ENCODE data around the gene CDON.
"Not testable (repeated sequence)": the region's sequence is repeated elsewhere in the genome, so short reads cannot be mapped to it uniquely, and the experiment has no call there.

CDON gene

DNA sequence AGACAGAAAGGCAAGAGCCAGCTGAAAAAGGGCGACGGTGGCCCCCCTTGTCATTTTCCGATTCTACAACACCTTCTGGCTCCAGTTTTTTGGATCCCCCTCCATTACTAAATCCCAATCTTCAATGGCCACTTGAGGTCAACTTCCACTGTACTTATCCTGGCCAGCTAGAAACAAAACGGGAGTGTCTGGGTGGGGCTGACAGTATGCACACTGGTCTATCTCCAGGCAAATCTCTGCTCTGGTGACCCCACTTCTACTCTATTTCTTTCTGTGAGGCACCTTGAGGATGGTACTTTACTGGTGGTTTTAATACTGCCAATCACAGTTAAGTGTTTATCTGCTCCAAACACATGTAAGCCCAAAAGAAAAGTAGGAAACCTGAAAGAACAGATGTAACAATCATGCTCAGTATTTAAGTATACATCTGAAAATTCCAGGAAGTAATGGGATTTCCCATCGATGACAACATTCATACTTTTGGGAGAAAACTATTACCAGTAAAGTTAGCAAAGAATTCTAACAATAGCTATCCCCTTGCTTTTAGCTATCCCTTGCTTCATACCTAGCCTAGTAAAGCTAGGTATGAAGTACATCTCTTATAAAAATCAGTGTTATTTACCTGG lies 16.0 kb downstream of the CDON start:
- no peak for DNase-seq

DNA sequence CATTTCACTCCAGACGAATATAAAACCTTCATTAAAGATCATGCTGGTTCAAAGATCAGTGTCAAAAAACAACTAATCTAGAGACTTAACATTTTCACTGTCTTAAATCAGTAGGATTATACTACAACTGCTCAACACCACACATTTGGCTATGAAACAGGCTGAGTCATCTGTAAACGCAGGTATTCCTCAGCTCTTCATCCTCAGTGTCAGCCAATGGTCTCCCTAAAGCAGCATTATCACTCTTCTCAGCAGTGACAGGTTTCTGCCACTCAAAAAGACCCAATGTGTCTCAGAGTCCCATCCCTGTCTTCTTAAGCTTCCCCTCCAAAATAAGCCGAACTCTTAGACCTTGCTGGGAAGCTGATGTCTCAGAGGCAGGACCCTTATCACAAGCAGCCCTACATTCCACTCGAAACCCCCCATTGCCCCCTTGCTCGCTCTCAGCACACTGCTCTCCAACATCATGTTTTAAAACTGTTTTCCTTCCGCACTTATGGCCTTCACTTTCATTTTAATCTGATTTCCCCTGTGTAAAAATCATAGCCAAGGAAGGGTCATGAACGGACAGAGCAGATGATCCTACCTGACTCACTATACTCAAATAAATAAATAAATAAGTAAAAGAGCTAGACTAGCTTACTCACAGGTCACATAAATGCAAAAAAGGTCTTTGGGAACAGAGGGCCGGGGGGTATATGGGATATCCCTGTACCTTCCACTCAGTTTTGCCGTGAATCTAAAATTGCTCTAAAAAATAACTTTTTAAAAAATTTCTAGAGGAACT lies 23.0 kb downstream of the CDON start:
- no peak for DNase-seq

DNA sequence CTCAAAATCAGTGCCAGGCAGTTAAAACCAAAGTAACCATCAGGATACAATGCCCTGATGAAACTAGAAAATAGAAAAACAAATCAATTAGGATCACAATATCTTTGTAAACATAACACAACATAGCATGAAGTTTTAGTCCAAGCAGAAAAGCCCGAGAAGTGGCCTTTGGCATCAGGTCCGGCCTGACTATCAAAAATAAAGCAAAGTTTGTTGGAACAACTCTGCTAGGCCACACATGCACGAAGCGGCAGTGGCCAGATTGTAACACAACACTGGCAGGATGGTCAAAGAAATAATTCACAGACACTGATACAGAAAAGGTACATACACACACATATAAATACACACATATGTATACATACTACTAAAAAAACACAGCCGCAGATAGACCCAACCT lies 26.9 kb downstream of the CDON start:
- DNase-seq = no peak

DNA sequence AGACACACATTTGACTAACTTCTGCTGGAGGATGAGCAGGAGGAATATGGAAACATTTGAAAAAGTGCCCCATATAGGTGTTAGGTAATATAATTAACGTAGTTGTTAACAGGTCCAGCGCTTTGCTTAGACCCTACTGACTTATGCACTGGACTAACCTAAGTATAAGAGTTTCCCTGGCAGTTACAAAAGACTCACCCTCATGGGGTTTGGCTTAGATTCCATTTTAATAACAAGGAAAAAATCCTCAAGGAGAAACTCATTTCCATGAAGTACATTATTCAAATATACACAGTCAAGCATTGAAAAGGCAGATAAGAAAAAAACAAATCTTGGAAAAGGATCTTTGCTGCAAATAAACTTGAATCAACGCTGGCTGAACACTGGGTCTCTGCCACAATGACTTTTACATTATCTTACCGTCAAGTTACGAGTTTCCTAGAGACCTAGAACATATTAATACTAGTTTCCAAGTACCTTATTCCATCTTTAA lies 27.7 kb downstream of the CDON start:
- no peak for DNase-seq

DNA sequence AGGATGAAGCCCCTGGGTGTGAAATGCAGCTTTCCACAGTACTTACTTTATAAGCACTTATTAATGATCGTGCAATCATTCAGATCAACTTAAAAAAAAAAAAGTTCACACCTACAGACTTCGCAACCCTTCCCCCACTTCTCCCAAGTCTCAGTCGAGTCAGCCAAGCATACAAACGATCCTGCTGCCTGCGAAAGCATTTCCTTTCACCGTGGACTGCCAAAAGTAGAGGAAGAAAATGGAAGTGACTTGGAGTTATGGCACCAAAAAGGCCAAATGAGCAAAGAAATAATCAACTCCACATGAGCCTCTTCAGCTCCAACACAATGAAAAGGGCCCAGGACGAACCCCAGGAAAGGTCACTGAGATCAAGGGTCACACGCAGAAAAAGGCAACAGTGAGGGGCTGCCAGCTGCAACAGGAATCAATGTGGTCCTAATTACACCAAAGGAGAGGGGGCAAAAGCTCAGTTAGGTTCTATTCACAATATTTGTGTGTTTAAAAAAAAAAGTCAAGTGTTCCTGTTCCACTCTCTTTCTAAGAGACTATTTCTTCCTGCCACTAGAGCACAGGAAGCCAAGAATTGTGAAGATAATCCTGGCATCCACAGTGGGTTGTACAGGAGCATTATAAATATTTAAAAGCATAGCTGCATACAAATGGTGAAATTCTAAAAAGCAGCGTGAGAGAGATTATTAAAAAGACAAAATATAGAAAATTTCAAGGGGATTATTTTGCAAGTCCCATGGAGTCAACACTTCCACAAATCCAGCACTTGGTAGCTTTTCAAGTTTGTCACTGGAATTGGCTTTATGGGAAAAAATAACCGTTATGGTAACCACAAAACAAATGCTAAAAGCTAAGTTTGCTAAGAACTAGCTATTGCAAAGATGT lies 28.4 kb downstream of the CDON start:
- no peak for DNase-seq

DNA sequence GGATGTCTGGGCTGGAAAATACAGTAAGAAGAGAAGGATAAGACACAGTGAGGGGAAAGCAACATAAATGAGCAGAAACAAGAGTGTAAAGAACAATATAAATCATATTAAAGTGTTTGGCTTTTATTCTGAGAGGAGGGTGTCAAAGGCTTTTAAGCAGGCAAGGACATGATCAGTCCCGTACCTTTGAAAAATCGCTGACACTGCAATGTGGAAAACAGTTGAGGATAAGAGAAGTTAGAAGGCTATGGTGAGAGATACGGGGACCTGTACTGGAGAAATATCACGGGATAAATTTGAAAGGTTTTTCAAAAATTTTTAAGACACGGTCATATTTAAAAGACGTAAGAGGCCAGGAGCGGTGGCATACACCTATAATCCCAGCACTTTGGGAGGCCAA lies 30.3 kb downstream of the CDON start:
- no peak for DNase-seq

DNA sequence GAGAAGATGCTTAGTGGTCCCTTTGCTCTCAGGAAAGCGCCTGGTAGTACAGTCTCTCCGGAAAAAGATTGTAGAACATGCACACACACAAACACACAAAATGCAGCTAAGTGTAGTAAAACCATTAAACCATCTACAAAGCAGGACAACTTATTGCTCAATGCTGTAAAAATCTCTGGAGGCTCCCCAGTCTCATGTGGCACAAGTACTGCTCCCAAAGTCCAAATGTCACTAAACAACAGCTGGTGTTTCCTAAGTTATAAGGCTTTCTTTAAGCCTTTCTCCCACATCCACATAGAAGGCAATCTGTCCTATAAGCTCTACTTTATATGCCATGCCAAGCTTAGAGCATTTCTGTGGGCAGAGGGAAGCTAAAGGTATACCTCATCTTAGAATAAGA lies 32.9 kb downstream of the CDON start:
- DNase-seq = no peak

DNA sequence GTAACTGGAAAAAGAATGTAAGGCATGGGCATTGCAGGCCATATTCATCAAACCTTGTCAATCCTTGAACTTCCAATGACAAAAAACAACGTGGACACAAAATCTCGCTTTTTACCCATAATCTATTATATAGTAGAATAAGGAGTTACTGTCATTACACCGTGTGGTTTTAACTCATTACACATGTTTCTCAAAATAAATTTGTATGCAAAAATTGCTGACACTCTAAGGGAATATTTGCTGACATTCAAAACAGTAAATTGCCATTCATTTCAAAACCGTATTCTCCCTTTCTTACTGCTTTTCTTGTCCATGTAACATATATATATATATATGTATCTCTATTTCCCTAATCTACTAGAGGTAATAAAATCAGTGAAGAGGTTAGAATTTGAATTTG lies 33.4 kb downstream of the CDON start:
- DNase-seq = no peak

DNA sequence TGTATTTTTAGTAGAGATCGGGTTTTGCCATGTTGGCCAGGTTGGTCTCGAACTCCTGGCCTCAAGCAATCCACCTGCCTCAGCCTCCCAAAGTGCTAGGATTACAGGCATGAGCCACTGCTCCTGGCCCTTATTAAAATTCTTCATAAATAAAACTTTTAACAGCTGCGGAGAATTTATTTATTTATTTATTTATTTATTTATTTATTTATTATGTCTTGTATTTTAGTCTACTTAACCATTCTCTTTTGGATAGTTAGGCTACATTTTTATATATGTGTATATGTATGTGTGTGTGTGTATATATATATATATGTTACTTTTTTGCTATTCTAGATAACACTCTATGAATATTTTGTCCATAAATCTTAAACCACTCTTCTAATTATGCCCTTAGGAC lies 34.1 kb downstream of the CDON start:
- not testable (repeated sequence) for DNase-seq

DNA sequence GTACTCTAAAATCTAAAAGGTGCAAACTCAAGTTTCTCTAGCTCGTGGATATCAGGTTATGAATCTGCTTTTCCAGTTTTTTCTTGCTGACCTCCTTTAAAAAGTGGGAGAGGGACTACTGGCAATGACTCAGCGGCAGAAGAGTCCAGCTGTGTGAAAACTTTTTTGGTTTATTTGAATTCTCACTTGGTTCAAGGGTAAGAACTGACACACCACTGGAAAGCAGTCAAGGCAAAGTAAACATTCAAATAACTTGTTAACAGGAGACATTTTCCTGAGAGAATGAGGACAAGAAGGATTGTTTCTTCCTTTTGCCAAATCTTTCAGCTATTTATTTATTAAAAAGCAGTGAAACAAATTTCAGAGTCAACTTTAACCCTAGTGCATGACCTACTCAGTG lies 36.1 kb downstream of the CDON start:
- DNase-seq = no peak

DNA sequence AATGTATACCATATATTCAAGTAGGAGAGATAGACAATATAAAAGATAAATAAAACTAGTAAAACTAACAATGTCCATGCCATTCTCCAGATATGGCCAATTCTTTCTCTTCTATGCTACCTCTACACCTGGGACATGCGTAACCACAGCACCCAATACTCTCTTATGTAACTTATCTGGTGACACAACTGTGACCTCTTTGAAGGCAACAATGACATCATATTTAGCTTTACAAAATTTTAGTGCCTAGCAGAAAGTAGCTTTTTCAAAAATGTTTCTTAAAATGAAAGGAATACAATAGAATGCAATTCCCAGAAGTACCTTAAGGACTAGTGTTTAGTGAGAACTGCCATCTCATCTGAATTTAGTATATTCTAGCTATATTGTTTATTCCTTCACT lies 36.8 kb downstream of the CDON start:
- DNase-seq = no peak

DNA sequence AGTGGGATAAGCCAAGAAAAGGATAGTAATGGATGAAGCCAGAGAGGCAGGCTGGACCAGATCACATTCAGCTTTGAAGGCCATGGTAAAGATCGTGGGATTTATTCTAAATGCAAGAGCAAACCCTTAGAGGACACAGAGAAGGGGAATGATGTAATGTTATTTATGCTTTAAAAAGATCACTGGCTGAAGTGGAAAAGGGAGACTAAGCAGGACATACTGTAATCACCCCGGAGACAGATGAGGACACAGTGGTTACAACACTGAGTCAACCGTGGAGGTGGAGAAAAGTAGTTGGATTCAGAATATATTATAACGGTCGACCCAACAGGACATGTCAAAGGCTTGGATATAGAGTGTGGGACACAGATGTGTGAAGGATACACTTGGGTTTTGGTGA lies 38.5 kb downstream of the CDON start:
- DNase-seq = no peak

DNA sequence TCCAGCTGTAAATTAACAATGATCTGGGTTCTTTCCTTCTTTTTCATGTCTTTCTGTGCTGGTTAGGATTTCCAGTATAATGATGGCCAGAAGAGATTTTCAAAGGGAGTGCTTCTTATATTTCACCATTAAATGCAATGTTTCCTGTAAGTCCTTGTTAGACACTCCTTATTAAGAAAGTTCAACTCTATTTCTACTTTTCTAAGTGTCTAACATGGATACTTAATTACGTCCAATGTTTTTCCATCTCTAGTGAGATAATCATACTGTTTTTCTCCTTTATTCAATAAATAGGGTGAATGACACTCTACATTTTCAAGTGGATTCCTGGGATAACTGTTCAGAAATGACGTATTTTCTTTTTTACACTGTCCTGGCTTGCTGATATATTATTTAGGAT lies 49.8 kb downstream of the CDON start:
- DNase-seq = no peak

DNA sequence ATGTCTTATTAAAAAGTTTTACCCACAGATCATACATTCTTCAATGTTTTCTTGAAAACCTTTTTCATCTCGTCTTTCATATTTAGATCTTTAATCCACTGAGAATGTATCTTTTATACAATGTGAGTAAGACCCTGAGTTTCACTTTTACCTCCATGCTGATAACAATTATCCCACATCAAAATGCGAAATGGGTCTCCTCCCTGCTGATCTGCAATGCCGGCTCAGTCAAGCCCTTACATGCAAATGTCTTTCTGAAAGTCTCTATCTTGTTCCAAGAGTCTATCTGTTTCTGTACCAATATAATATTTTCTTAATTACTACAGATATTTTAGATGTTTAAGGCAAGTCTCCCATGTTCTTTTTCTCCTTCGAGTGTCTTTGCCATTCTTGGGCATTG lies 50.9 kb downstream of the CDON start:
- no peak for DNase-seq

DNA sequence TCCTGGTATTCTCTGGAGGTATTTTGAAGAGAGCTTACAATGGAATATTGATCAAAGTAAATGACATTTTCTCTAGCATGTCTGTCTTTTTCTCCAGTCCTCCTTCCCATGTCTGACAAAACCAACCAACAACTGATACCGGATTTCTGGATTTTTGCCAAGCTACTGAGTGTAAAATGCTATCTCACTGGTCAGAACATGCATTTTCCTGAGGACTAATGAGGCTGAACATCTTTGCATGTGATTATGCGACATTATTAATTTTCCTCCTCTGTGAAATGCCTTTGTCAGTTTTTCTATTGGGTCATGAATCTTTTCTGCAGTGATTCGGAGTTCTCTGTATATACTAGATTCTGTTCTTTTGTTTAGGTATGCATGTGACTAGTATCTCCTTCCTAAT lies 51.4 kb downstream of the CDON start:
- no peak for DNase-seq

DNA sequence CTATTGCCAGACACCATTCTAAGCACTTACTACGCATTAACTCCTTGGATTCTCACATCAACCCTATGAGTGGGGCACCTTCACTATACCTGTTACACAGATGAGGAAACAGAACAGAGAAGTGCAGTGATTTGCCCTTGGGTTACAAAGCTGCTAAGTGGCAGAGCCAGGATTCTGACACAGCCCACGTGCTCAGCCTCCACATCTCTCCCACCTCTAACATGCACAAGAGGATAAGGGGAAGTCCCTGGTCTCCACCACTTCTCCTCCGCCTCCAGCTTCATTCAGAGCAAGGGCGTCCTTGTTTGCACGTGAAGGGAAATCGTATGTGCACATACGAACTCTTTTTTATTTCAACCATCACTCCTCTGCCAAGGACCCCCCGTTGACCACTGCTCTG lies 53.7 kb downstream of the CDON start:
- DNase-seq = no peak

DNA sequence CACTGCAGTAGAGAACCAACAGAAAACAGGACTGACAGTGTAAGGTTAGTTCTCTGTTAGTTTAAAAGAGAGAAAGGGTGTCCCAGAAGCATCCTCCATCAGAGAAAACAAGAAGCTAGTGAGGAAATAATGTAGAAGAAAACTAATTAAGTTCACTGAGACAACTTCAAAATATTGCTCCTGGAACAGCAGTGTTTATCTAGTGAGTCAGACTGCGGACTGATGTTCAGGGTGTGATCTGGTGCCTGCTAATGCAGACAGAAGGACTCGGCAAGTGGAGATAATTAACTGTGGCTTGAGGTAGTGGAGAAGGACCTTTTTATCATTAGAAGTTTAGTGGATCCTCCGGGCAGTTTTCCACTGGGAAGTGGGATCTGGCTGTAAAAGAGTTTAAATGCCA lies 55.4 kb downstream of the CDON start:
- DNase-seq = no peak

DNA sequence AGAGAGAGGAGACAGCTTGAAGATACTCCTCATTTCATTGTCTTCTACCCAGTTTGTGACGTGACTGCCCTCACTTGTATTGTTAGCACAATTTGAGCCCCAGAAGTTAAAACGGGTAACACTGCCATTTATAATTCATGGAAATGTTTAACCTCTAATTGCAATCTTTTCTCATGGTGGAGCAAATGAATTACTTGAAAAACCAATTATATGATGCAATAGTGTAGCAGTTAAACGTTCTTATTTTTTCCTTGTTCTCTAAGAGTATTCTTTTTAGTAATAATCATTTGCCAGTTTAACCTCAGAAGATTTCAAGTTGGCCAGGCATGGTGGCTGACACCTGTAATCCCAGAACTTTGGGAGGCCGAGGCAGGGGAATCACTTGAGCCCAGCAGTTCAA lies 56.6 kb downstream of the CDON start:
- DNase-seq = no peak

DNA sequence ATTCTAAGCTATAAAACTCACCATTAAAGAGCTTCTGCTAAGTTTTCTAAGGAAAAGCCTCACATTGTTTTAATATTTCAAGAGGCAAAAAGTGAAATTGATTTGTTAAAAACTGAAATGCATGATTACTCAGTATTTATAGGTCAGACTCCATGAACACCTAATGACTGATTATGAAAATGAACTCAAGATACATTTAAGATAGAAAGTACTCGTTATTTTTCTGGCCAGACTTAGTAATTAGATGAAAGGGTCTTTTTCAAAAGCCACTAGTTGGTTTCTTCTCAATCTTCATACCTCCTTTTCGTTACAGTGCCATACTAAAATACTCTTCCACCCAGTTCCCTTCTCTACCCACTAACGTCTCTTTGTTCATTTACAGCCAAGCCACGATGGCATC lies 60.5 kb downstream of the CDON start:
- no peak for DNase-seq

DNA sequence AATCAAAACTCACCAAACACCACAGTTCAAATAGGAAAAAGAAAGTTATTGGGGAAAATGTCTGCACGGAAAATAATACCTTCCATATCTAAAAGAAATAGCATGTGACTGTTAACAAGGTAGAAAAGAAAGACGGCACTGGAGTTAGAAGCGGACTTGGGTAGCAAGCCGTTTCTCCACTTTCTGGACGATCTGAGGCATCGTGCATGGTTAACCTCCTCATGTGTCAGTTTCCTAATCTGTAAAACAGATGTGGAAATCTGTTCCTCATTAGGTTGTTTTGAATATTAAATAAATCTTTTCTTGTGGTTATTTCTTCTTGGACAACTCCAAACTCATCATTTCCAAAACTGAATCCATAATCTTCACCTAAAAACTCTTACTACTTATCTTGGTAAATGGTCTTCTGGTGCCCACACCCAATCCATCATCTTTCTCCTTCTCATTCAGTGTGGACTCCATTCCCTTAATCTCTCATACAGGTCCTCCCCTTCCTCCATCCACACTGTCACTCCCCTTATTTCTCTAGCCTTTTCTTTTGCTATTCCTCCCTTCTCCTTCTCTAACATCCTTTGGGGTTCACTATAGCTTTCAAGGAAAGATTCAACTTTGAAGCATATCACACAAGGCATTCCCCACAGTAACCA lies 63.3 kb downstream of the CDON start:
- no peak for DNase-seq

DNA sequence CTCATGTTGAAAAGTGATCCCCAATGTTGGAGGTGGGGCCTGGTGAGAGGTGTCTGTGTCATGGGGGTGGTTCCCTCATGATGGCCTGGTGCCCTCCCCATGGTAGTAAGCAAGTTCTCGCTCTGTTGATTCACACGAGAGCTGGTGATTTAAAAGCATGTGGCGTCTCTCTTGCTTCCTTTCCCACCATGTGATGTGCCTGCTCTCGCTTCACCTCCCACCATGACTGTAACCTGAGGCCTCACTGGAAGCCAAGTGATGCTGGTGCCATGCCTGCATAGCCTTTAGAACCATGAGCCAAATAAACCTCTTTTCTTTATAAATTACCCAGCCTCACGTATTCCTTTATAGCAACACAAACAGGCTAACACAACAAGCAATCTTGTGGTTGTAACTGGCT lies 64.4 kb downstream of the CDON start:
- no peak for DNase-seq

DNA sequence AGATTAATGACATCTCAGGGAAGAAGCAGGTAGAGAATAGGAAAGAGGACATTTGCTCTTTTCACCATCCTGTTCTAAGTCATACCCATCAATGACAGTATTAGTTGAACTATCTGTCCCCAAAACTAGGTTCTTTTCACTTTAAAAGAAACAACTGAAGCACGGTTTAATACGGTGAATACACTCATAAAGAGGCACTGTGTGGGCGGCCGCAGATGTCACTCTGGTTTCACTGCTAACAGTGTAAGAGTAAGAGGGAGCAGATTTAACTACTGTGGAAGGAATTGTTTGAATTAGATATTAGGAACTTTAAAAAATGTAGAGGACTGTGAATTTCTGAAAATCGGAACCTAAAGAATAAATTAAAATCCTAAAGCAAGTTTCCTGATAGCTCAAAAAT lies 67.4 kb downstream of the CDON start:
- DNase-seq = no peak

DNA sequence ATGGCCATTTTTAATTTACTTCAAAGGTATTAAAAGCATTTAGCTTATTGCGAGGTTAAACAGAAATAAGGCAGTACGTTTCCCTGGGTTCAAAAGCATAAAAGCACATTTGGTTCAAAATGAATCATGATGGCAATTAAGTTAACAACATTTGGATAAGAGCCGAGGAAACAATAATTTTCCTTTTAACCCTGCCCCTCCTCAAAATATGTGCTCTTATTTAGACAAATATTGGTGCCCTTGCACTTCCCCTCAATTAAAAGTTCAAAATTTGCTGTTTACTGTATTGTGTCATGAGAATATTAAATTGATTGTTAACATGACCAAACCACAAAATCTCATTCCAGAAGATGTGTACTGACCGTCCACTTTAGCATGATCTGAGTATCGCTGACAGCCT lies 68.2 kb downstream of the CDON start:
- no peak for DNase-seq

Data from CD4-positive, alpha-beta T cell treated with Interferon gamma for 1 hour (primary cell).